ENCODE results near the gene RSKR. TPM values are rescaled to one million over a fixed set of nuclear protein-coding genes. Genes with fewer than 3 reads are reported as not detected.

The RSKR gene
- total and polyA plus RNA-seq, 2 experiments from 2014 or later, result 7.5 to 38.8 TPM

DNA sequence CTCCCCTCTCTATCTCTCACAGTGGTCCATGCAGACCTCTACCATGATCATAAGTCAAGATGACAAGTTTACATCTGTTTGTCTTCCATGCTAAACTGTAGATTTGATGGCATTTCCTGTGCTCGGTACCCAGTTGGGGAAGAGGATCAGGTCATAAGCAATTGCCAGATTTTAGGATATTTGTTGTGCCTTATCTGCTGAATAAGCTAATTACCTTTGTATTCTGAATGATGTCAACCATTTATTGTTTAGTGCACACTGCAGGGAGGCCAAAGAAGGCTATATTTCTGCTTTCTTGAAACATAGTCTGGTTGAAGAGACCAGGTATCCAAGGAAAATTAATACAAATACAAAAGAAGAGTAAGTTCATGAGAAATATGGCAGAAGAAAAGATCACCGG lies 31.5 kb downstream of the RSKR start:
- H3K4me2 ChIP-seq, result no peak overlapping the region
- peaks cover 14% of the 10 kb centered on the region; the same call in 1 of the 2 replicates for H4K20me1 ChIP-seq (replicated peaks; ENCODE audit: insufficient read depth)
- DNase-seq (ENCODE audit: low spot score), result no peak
- Mint-ChIP-seq H3K4me3 (no peak overlapping the region), H3K27ac (no peak overlapping the region), H3K36me3 (ENCODE audit: low read depth) (peaks cover 33% of the 10 kb centered on the region), H3K4me1 (peaks cover 1% of the 10 kb centered on the region), H3K9me3 (no peaks in the 10 kb centered on the region), H3K27me3 (ENCODE audit: insufficient read depth, low read depth, poor library complexity) (peaks cover 4% of the 10 kb centered on the region)
- no peak for TF ChIP-seq EZH2phosphoT487 (IDR thresholded peaks at IDR 0.05; ENCODE audit: unreplicated experiment)
- no peak for ATAC-seq
- no peaks in the 10 kb centered on the region for H3K9me2 ChIP-seq (ENCODE audit: insufficient read depth)
- no peaks in the 10 kb centered on the region for H3K27me3 ChIP-seq (ENCODE audit: insufficient read depth)
- H3K4me1 ChIP-seq (ENCODE audit: insufficient read depth), result peaks cover 2% of the 10 kb centered on the region; the same call in 1 of the 2 replicates
- peaks cover 82% of the 10 kb centered on the region for H3K36me3 ChIP-seq (ENCODE audit: insufficient read depth)
- no peaks in the 10 kb centered on the region for H3K79me2 ChIP-seq (replicated peaks; ENCODE audit: insufficient read depth)
- no peak overlapping the region for H3K4me3 ChIP-seq
- H3K27ac ChIP-seq (ENCODE audit: low read depth), result no peak overlapping the region
- H2AFZ ChIP-seq, result no peak overlapping the region
- H3F3A ChIP-seq (replicated peaks; ENCODE audit: low read depth), result peaks cover 10% of the 10 kb centered on the region

DNA sequence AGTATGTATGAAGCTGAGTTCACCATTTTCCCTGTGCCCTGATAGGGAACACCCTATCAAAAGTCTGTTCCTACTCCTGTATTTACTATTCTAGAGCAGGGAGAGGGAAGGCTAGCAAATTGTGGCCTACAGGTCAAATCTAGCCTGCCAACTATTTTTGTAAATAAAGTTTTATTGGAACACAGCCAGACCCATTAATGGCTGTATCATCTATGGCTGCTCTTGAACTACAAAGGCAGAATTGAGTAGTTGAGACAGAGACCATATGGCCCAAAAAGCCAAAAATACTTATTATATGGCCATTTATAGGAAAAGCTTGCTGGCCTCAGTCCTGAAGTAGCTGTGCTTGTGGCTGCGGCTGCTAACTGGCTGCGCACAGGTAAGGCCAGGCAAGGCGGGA lies 33.0 kb downstream of the RSKR start:
- H3K4me3 Mint-ChIP-seq, result no peak overlapping the region
- H3K4me3 ChIP-seq, result no peak overlapping the region
- peaks cover 39% of the 10 kb centered on the region for H3K36me3 Mint-ChIP-seq (ENCODE audit: low read depth)
- no peaks in the 10 kb centered on the region for H3K9me2 ChIP-seq (ENCODE audit: insufficient read depth)
- peaks cover 15% of the 10 kb centered on the region for H3F3A ChIP-seq (replicated peaks; ENCODE audit: low read depth)
- peaks cover 14% of the 10 kb centered on the region; the same call in 1 of the 2 replicates for H4K20me1 ChIP-seq (replicated peaks; ENCODE audit: insufficient read depth)
- peaks cover 4% of the 10 kb centered on the region for H3K27me3 Mint-ChIP-seq (ENCODE audit: insufficient read depth, low read depth, poor library complexity)
- no peak overlapping the region for H2AFZ ChIP-seq
- H3K4me1 Mint-ChIP-seq, result peaks cover 12% of the 10 kb centered on the region
- no peaks in the 10 kb centered on the region for H3K79me2 ChIP-seq (replicated peaks; ENCODE audit: insufficient read depth)
- H3K36me3 ChIP-seq (ENCODE audit: insufficient read depth), result peaks cover 70% of the 10 kb centered on the region
- no peak overlapping the region for H3K27ac ChIP-seq (ENCODE audit: low read depth)
- H3K27me3 ChIP-seq (ENCODE audit: insufficient read depth), result no peaks in the 10 kb centered on the region
- TF ChIP-seq NANOG (IDR thresholded peaks at IDR 0.05; ENCODE audit: borderline replicate concordance), result no peak
- TF ChIP-seq EZH2phosphoT487 (IDR thresholded peaks at IDR 0.05; ENCODE audit: unreplicated experiment), result no peak
- H3K4me1 ChIP-seq (ENCODE audit: insufficient read depth), result peaks cover 10% of the 10 kb centered on the region; the same call in 1 of the 2 replicates
- ATAC-seq (no peak), DNase-seq (ENCODE audit: low spot score) (no peak)
- no peaks in the 10 kb centered on the region for H3K9me3 Mint-ChIP-seq
- H3K27ac Mint-ChIP-seq, result no peak overlapping the region
- no peak overlapping the region for H3K4me2 ChIP-seq

DNA sequence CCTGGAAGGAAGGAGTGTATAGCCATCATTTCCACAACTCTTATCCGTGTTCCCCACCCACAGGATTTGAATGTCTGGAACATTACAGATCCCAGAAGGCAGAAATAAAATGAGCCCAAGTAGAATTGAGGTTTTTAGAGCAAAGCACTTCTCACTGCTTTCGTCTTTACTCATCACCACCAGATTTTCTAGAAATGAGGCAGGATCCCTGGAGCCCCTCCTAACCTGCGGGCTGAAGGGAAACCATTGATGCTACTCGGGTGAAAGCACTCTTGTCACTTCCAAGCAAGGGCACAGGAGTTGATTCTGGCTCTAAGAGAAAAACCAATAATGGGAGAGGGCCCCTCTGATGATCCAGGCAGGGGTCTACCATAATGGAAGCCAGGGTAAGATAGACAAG lies 34.5 kb downstream of the RSKR start:
- peaks cover 15% of the 10 kb centered on the region for H3F3A ChIP-seq (replicated peaks; ENCODE audit: low read depth)
- Mint-ChIP-seq H3K4me3 (no peak overlapping the region), H3K36me3 (ENCODE audit: low read depth) (peaks cover 43% of the 10 kb centered on the region), H3K27me3 (ENCODE audit: insufficient read depth, low read depth, poor library complexity) (peaks cover 8% of the 10 kb centered on the region), H3K4me1 (peaks cover 15% of the 10 kb centered on the region), H3K9me3 (no peaks in the 10 kb centered on the region), H3K27ac (no peak overlapping the region)
- peaks cover 59% of the 10 kb centered on the region for H3K36me3 ChIP-seq (ENCODE audit: insufficient read depth)
- DNase-seq (ENCODE audit: low spot score) (no peak), ATAC-seq (no peak)
- H3K9me2 ChIP-seq (ENCODE audit: insufficient read depth), result no peaks in the 10 kb centered on the region
- H2AFZ ChIP-seq, result no peak overlapping the region
- H3K27ac ChIP-seq (ENCODE audit: low read depth), result no peak overlapping the region
- peaks cover 13% of the 10 kb centered on the region; the same call in 1 of the 2 replicates for H3K4me1 ChIP-seq (ENCODE audit: insufficient read depth)
- peaks cover 14% of the 10 kb centered on the region; the same call in 1 of the 2 replicates for H4K20me1 ChIP-seq (replicated peaks; ENCODE audit: insufficient read depth)
- no peak overlapping the region for H3K4me2 ChIP-seq
- H3K79me2 ChIP-seq (replicated peaks; ENCODE audit: insufficient read depth), result no peaks in the 10 kb centered on the region
- no peak overlapping the region for H3K4me3 ChIP-seq
- H3K27me3 ChIP-seq (ENCODE audit: insufficient read depth), result no peaks in the 10 kb centered on the region
- TF ChIP-seq ZNF331 (CRISPR knock-in tag; IDR thresholded peaks at IDR 0.05; ENCODE audit: low read depth), result no peak
- TF ChIP-seq, protein P1, sequence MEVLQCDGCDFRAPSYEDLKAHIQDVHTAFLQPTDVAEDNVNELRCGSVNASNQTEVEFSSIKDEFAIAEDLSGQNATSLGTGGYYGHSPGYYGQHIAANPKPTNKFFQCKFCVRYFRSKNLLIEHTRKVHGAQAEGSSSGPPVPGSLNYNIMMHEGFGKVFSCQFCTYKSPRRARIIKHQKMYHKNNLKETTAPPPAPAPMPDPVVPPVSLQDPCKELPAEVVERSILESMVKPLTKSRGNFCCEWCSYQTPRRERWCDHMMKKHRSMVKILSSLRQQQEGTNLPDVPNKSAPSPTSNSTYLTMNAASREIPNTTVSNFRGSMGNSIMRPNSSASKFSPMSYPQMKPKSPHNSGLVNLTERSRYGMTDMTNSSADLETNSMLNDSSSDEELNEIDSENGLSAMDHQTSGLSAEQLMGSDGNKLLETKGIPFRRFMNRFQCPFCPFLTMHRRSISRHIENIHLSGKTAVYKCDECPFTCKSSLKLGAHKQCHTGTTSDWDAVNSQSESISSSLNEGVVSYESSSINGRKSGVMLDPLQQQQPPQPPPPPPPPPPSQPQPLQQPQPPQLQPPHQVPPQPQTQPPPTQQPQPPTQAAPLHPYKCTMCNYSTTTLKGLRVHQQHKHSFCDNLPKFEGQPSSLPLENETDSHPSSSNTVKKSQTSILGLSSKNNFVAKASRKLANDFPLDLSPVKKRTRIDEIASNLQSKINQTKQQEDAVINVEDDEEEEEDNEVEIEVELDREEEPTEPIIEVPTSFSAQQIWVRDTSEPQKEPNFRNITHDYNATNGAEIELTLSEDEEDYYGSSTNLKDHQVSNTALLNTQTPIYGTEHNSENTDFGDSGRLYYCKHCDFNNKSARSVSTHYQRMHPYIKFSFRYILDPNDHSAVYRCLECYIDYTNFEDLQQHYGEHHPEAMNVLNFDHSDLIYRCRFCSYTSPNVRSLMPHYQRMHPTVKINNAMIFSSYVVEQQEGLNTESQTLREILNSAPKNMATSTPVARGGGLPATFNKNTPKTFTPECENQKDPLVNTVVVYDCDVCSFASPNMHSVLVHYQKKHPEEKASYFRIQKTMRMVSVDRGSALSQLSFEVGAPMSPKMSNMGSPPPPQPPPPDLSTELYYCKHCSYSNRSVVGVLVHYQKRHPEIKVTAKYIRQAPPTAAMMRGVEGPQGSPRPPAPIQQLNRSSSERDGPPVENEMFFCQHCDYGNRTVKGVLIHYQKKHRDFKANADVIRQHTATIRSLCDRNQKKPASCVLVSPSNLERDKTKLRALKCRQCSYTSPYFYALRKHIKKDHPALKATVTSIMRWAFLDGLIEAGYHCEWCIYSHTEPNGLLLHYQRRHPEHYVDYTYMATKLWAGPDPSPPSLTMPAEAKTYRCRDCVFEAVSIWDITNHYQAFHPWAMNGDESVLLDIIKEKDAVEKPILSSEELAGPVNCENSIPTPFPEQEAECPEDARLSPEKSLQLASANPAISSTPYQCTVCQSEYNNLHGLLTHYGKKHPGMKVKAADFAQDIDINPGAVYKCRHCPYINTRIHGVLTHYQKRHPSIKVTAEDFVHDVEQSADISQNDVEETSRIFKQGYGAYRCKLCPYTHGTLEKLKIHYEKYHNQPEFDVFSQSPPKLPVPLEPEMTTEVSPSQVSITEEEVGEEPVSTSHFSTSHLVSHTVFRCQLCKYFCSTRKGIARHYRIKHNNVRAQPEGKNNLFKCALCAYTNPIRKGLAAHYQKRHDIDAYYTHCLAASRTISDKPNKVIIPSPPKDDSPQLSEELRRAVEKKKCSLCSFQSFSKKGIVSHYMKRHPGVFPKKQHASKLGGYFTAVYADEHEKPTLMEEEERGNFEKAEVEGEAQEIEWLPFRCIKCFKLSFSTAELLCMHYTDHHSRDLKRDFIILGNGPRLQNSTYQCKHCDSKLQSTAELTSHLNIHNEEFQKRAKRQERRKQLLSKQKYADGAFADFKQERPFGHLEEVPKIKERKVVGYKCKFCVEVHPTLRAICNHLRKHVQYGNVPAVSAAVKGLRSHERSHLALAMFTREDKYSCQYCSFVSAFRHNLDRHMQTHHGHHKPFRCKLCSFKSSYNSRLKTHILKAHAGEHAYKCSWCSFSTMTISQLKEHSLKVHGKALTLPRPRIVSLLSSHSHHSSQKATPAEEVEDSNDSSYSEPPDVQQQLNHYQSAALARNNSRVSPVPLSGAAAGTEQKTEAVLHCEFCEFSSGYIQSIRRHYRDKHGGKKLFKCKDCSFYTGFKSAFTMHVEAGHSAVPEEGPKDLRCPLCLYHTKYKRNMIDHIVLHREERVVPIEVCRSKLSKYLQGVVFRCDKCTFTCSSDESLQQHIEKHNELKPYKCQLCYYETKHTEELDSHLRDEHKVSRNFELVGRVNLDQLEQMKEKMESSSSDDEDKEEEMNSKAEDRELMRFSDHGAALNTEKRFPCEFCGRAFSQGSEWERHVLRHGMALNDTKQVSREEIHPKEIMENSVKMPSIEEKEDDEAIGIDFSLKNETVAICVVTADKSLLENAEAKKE (CRISPR knock-in tag; IDR thresholded peaks at IDR 0.05), result no peak
- no peak for TF ChIP-seq EZH2 (IDR thresholded peaks at IDR 0.05; ENCODE audit: low read depth, unreplicated experiment)
- no peak for TF ChIP-seq CREB1 (CRISPR knock-in tag; IDR thresholded peaks at IDR 0.05; ENCODE audit: low read depth)
- no peak for TF ChIP-seq ZNF114 (CRISPR knock-in tag; IDR thresholded peaks at IDR 0.05)
